ENCODE measurements around the gene GSTM5.
"Not testable (repeated sequence)": the region's sequence is repeated elsewhere in the genome, so short reads cannot be mapped to it uniquely, and the experiment has no call there.

GSTM5 gene

GRCh38 chr1:109762821-109763645, 51.0 kb downstream of the GSTM5 start:
- peak in 1 of 2 donors; percentile 50 for DNase-seq

GRCh38 chr1:109763646-109764415, 51.8 kb downstream of the GSTM5 start, which contains the start of gene EPS8L3:
EPS8L3 (minus strand) TSS chr1:109763923; CDS start chr1:109761749, 2,174 bp downstream.
- DNase-seq: no peak

GRCh38 chr1:109764561-109765482, 52.8 kb downstream of the GSTM5 start:
- DNase-seq: no peak

- no peak for DNase-seq
These were observed 53.4 kb downstream of the GSTM5 start for GRCh38 chr1:109765483-109765815.

- DNase-seq: no peak
These were observed 54.0 kb downstream of the GSTM5 start for GRCh38 chr1:109765896-109766615.

- not testable (repeated sequence) for DNase-seq
These were observed 55.1 kb downstream of the GSTM5 start for GRCh38 chr1:109766991-109767636.
